HepG2 (cell line): Measurements from ENCODE around the gene ADAMTS2. TPM values are rescaled to one million over a fixed set of nuclear protein-coding genes. Genes with fewer than 3 reads are reported as not detected.

ENCODE experiments used
- ATAC-seq: fragments of 200-7000 bp; cut with Tn5 transposase; 3 replicates; pipeline ENCODE4 v1.9.1; 2020; ENCODE audit warnings: mild to moderate bottlenecking, moderate library complexity
- BruUV-seq: library from RNA; stranded (reverse); fragments of 400-500 nt; replicated peaks from 2 replicates; lab custom pipeline; 2021; lab: Mats Ljungman, UMichigan
- CTCF ChIA-PET: fragments of 300-600 bp; formaldehyde crosslinking; extraction: SDS; loops from one replicate; lab custom pipeline; 2021; ENCODE audit warnings: low total read pairs, inconsistent platforms, low intra/inter-chr PET ratio; lab: Yijun Ruan, JAX
- POLR2A ChIA-PET: fragments of 350-600 bp; sonication (Branson Sonifier 250); formaldehyde crosslinking; loops from one replicate; lab custom pipeline; 2020; ENCODE audit warnings: antibody characterized with exemption, inconsistent platforms; lab: Yijun Ruan, JAX
- DNase-seq: peaks from one replicate; pipeline ENCODE4 v3.0.0-alpha.2; 2015; ENCODE audit warnings: low spot score
- FAIRE-seq: peaks from 3 replicates; lab custom pipeline; 2011; peaks lifted over from hg19 to GRCh38; lab: Jason Lieb, UNC
- H2AFZ ChIP-seq: one replicate; pipeline ENCODE4 v1.6.1; 2011; ENCODE audit warnings: low read length, inconsistent platforms
- H3K27ac ChIP-seq: fragments of 300-600 bp; 3 replicates; pipeline ENCODE4 v1.8.0; 2011; ENCODE audit warnings: mixed run types, mild to moderate bottlenecking, mixed read lengths, low read length, inconsistent platforms; ENCODE audit not compliant: insufficient read depth; ENCODE audit errors: extremely low read length
- H3K27me3 ChIP-seq, 2 experiments: fragments of 200-600 bp in 1 of 2; 2 replicates in 1 of 2; 3 replicates in 1 of 2; pipeline versions ENCODE4 v1.6.0 to v1.8.0; 2011; ENCODE audit warnings: low read length in 2 of 2, mild to moderate bottlenecking in 2 of 2, moderate library complexity in 2 of 2, inconsistent platforms in 1 of 2; ENCODE audit not compliant: insufficient read depth in 2 of 2, control insufficient read depth in 1 of 2
- H3K36me3 ChIP-seq, 2 experiments: fragments of 200-600 bp in 1 of 2; replicated peaks in 1 of 2; 2 replicates in 1 of 2; 3 replicates in 1 of 2; pipeline versions ENCODE4 v1.5.1 to v1.8.0; 2011; ENCODE audit warnings: low read length in 2 of 2, inconsistent platforms in 1 of 2; ENCODE audit not compliant: insufficient read depth in 2 of 2, control insufficient read depth in 1 of 2
- H3K4me1 ChIP-seq: 2 replicates; pipeline ENCODE4 v1.5.1; 2012; ENCODE audit warnings: low read length, inconsistent platforms; ENCODE audit not compliant: insufficient read depth
- H3K4me2 ChIP-seq: 2 replicates; pipeline ENCODE4 v1.6.0; 2011; ENCODE audit warnings: low read depth, low read length, inconsistent platforms
- H3K4me3 ChIP-seq, 3 experiments: fragments of 200-600 bp in 1 of 3; sonication (generic), shearing (Covaris generic) in 1 of 3; replicated peaks in 1 of 3; 2 replicates each; pipeline ENCODE4 v1.5.1; 2011 to 2016; ENCODE audit warnings: low read length in 3 of 3, inconsistent platforms in 2 of 3, low read depth in 2 of 3, mild to moderate bottlenecking in 2 of 3, control low read depth in 1 of 3, mixed read lengths in 1 of 3; ENCODE audit not compliant: insufficient read depth in 1 of 3
- H3K79me2 ChIP-seq: one replicate; pipeline ENCODE4 v1.6.1; 2011; ENCODE audit warnings: low read length, inconsistent platforms; ENCODE audit not compliant: insufficient read depth
- H3K9ac ChIP-seq: 2 replicates; pipeline ENCODE4 v1.6.0; 2011; ENCODE audit warnings: mild to moderate bottlenecking, low read depth, low read length, inconsistent platforms; ENCODE audit not compliant: insufficient read depth
- H3K9me3 ChIP-seq: 2 replicates; pipeline ENCODE4 v1.5.1; 2012; ENCODE audit warnings: mild to moderate bottlenecking, low read length
- H4K20me1 ChIP-seq: 2 replicates; pipeline ENCODE4 v1.6.0; 2011; ENCODE audit warnings: inconsistent platforms, mild to moderate bottlenecking, low read length, moderate library complexity; ENCODE audit not compliant: insufficient read depth
- ELF3 ChIP-seq: IDR thresholded peaks from 2 replicates; pipeline ENCODE4 v1.6.1; 2016; ENCODE audit warnings: missing genetic modification reagents, missing compliant biosample characterization
- MAFG ChIP-seq: sonication (generic); formaldehyde crosslinking; IDR thresholded peaks from 2 replicates; pipeline ENCODE4 v1.5.1; 2020; ENCODE audit warnings: mild to moderate bottlenecking, missing genetic modification reagents
- TBL1XR1 ChIP-seq: fragments of 150-350 bp; IDR thresholded peaks from 2 replicates; pipeline ENCODE4 v1.6.1; 2014; ENCODE audit warnings: borderline replicate concordance, low read length; ENCODE audit not compliant: partially characterized antibody
- WGBS: methylation state at CpG from one replicate; pipeline ENCODE4 v1.1.6; 2017; ENCODE audit warnings: low lambda C conversion rate; 5-methylcytosine and 5-hydroxymethylcytosine counted together
- in situ Hi-C: cut with HindIII; loops from 2 replicates; pipeline ENCODE4 v1.10.0; 2017; ENCODE audit warnings: low pct_unique_long_range_greater_than_20kb; ENCODE audit not compliant: extremely low pct_ligation_motif_present
- intact Hi-C: fragments of 100-400 bp; cut with micrococcal nuclease; formaldehyde crosslinking; loops from one replicate; pipeline ENCODE4 v1.10.0; 2022; ENCODE audit not compliant: unreplicated experiment
- polyA plus RNA-seq, 8 experiments: library from polyadenylated mRNA; depleted of rRNA in 3 of 8; stranded (reverse) in 7 of 8; unstranded in 1 of 8; fragments of >200 nt; fragmentation: Illumina TruSeq in 4 of 8; extraction: Trizol in 4 of 8; gene quantifications; 2 replicates each; pipeline versions ENCODE4 v1.2.1 to v1.2.3, GENCODE V29; 2011 to 2016; ENCODE audit warnings: low read depth in 4 of 8, missing spikeins in 1 of 8, mixed read lengths in 1 of 8; ENCODE audit not compliant: insufficient read depth in 1 of 8
- total RNA-seq, 5 experiments: library from RNA; depleted of rRNA; stranded (reverse); fragments of >200 nt; fragmentation: Illumina TruSeq; extraction: Trizol; gene quantifications; 2 replicates each; pipeline ENCODE4 v1.2.3, GENCODE V29; 2016; ENCODE audit warnings: low read depth in 1 of 5
- TF ChIP-seq, protein P1 (sequence below): sonication (generic); formaldehyde crosslinking; IDR thresholded peaks from 2 replicates; pipeline ENCODE4 v1.8.0; 2023; ENCODE audit warnings: mild to moderate bottlenecking, missing genetic modification reagents
- TF ChIP-seq, protein P2 (sequence below): sonication (generic); formaldehyde crosslinking; IDR thresholded peaks from 2 replicates; pipeline ENCODE4 v1.4.0; 2020; ENCODE audit warnings: low read depth, missing genetic modification reagents

ADAMTS2 gene
- total and polyA plus RNA-seq, 2 of the 13 experiments (the other 11 are each of a cell fraction or from before 2014, with no cell fraction given), result 0.24 to 3.5 TPM

DNA sequence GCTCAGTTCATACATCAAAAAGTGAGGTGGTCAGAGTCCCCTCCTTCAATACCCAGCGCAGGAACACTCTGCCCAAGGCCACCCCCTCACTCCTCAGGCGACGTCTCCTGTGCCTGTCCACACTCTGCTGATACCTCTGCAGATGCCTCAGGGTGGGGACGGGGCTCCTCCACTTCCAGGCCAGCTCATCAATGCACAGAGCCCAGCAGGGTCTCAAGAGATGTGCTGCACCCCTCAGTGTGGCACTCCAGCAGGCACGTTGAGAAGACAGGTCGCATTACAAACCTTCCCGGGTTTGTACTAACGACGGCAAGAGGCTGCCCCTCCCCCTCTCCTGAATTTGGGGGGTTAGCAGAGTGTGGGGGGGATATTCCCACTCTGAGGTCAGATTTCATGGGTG, 156.6 kb downstream of the ADAMTS2 start:
- no peak for FAIRE-seq
- ChIA-PET POLR2A (no interaction called here), CTCF (no interaction called here)
- intact Hi-C loops, result no loop called here
- Histone ChIP-seq H4K20me1 (no peaks in the 10 kb centered on the region), H3K9me3 (no peaks in the 10 kb centered on the region), H3K36me3 (no peaks in the 10 kb centered on the region), H3K9ac (no peak overlapping the region), H3K27me3 (peaks cover 0 to 12% of the 10 kb centered on the region in 2 experiments; a peak in 2 of 5 replicates), H3K4me1 (peaks cover 53% of the 10 kb centered on the region), H2AFZ (no peak overlapping the region), H3K4me3 (no peak overlapping the region), H3K79me2 (no peaks in the 10 kb centered on the region), H3K27ac (no peak overlapping the region), H3K4me2 (no peak overlapping the region)
- TF ChIP-seq TBL1XR1 (no peak), ELF3 (CRISPR knock-in tag) (no peak), MAFG (no peak)
- TF ChIP-seq, protein P1, sequence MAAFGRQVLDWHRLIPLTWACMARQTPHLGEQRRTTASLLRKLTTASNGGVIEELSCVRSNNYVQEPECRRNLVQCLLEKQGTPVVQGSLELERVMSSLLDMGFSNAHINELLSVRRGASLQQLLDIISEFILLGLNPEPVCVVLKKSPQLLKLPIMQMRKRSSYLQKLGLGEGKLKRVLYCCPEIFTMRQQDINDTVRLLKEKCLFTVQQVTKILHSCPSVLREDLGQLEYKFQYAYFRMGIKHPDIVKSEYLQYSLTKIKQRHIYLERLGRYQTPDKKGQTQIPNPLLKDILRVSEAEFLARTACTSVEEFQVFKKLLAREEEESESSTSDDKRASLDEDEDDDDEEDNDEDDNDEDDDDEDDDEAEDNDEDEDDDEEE (CRISPR knock-in tag), result no peak
- TF ChIP-seq, protein P2, sequence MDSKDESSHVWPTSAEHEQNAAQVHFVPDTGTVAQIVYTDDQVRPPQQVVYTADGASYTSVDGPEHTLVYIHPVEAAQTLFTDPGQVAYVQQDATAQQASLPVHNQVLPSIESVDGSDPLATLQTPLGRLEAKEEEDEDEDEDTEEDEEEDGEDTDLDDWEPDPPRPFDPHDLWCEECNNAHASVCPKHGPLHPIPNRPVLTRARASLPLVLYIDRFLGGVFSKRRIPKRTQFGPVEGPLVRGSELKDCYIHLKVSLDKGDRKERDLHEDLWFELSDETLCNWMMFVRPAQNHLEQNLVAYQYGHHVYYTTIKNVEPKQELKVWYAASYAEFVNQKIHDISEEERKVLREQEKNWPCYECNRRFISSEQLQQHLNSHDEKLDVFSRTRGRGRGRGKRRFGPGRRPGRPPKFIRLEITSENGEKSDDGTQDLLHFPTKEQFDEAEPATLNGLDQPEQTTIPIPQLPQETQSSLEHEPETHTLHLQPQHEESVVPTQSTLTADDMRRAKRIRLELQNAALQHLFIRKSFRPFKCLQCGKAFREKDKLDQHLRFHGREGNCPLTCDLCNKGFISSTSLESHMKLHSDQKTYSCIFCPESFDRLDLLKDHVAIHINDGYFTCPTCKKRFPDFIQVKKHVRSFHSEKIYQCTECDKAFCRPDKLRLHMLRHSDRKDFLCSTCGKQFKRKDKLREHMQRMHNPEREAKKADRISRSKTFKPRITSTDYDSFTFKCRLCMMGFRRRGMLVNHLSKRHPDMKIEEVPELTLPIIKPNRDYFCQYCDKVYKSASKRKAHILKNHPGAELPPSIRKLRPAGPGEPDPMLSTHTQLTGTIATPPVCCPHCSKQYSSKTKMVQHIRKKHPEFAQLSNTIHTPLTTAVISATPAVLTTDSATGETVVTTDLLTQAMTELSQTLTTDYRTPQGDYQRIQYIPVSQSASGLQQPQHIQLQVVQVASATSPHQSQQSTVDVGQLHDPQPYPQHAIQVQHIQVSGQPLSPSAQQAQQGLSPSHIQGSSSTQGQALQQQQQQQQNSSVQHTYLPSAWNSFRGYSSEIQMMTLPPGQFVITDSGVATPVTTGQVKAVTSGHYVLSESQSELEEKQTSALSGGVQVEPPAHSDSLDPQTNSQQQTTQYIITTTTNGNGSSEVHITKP (CRISPR knock-in tag), result no peak
- no TSS peak for BruUV-seq
- 92% methylated on average over 8 of the region's 9 CpGs for WGBS
- in situ Hi-C loops, result no loop called here
- no peak for ATAC-seq
- no peak for DNase-seq
